Kidney epithelial cell (primary cell): ENCODE measurements around the gene P2RY13. TPM values are rescaled to one million over a fixed set of nuclear protein-coding genes. Genes with fewer than 3 reads are reported as not detected.
A peak's percentile ranks its signal among the peaks of the same experiment; 100 is the strongest.

Source experiments
- DNase-seq: peaks from one replicate; pipeline ENCODE4 v3.0.0-alpha.2; 2010; ENCODE audit warnings: low read depth
- H3K27me3 ChIP-seq: 2 replicates; pipeline ENCODE4 v1.6.0; 2011; ENCODE audit warnings: low read length; ENCODE audit not compliant: control insufficient read depth, insufficient read depth
- H3K36me3 ChIP-seq: 2 replicates; pipeline ENCODE4 v1.5.1; 2011; ENCODE audit warnings: low read length; ENCODE audit not compliant: control insufficient read depth, insufficient read depth
- H3K4me3 ChIP-seq: 2 replicates; pipeline ENCODE4 v1.5.1; 2011; ENCODE audit warnings: low read depth, mild to moderate bottlenecking, control low read depth, low read length
- CTCF ChIP-seq: IDR thresholded peaks from 2 replicates; pipeline ENCODE4 v1.5.1; 2011; ENCODE audit warnings: mild to moderate bottlenecking, moderate library complexity, low read length, control low read depth, inconsistent platforms; ENCODE audit not compliant: insufficient read depth, poor library complexity, severe bottlenecking
- total RNA-seq: library from RNA; depleted of rRNA; stranded (reverse); fragments of >200 nt; gene quantifications from 2 replicates; pipeline ENCODE4 v1.2.3, GENCODE V29; 2015

Gene P2RY13
- total RNA-seq, 1 donor from 2014 or later = 0.13 TPM

- DNase-seq = no peak
- Histone ChIP-seq H3K36me3 (no peaks in the 10 kb centered on the region), H3K4me3 (no peak overlapping the region), H3K27me3 (no peaks in the 10 kb centered on the region)
- no peak for TF ChIP-seq CTCF
Observed at GRCh38 chr3:151319628-151320027, 9.7 kb downstream of the P2RY13 start.

- no peak for DNase-seq
Observed at GRCh38 chr3:151318991-151319390, 10.4 kb downstream of the P2RY13 start.

GRCh38 chr3:151318313-151318712, 11.0 kb downstream of the P2RY13 start:
- H3K36me3 ChIP-seq = no peaks in the 10 kb centered on the region
- TF ChIP-seq CTCF = no peak
- H3K27me3 ChIP-seq = no peaks in the 10 kb centered on the region
- no peak for DNase-seq
- H3K4me3 ChIP-seq = no peak overlapping the region

More at GRCh38 chr3:151318991-151319390, 10.4 kb downstream of the P2RY13 start:
- Histone ChIP-seq H3K36me3 (no peaks in the 10 kb centered on the region), H3K27me3 (no peaks in the 10 kb centered on the region), H3K4me3 (no peak overlapping the region)
- TF ChIP-seq CTCF = no peak

GRCh38 chr3:151316267-151316991, 12.9 kb downstream of the P2RY13 start, which contains the start of gene GPR87:
Gene GPR87, minus strand, starts transcription at chr3:151316820. Its CDS starts 16,720 bp downstream, at chr3:151300100.
- TF ChIP-seq CTCF = no peak
- Histone ChIP-seq H3K36me3 (no peaks in the 10 kb centered on the region), H3K4me3 (peak within 1 kb of the TSS; percentile 4), H3K27me3 (no peaks in the 10 kb centered on the region)
- peak; percentile 87 for DNase-seq

- TF ChIP-seq CTCF = no peak
- no peaks in the 10 kb centered on the region for H3K36me3 ChIP-seq
- no peaks in the 10 kb centered on the region for H3K27me3 ChIP-seq
- peak overlapping the region; percentile 4 for H3K4me3 ChIP-seq
- DNase-seq = no peak
Observed at GRCh38 chr3:151315846-151316245, 13.5 kb downstream of the P2RY13 start.

GRCh38 chr3:151315136-151315535, 14.2 kb downstream of the P2RY13 start:
- Histone ChIP-seq H3K36me3 (no peaks in the 10 kb centered on the region), H3K4me3 (no peak overlapping the region), H3K27me3 (no peaks in the 10 kb centered on the region)
- DNase-seq = no peak
- TF ChIP-seq CTCF = no peak
